Peyer's patch (tissue), 4 donors: Measurements from ENCODE around the gene ARHGAP5.

Source experiments
- POLR2A ChIP-seq, 2 donors: fragments of 450-650 bp; IDR thresholded peaks; one replicate each; pipeline ENCODE4 v1.5.1; 2017; ENCODE audit warnings: antibody characterized with exemption in 2 of 2, mild to moderate bottlenecking in 2 of 2, moderate library complexity in 2 of 2
- TF ChIP-seq, protein P1 (sequence below), 6 experiments: fragments of 450-650 bp in 4 of 6; fragments of 200-600 bp in 2 of 6; sonication (generic) in 1 of 6; IDR thresholded peaks; one replicate each; pipeline ENCODE4 v1.5.1; 2017 to 2019; ENCODE audit warnings: antibody characterized with exemption in 6 of 6, mild to moderate bottlenecking in 3 of 6, moderate library complexity in 1 of 6

GRCh38 chr14:32150392-32150791, 73.3 kb downstream of the ARHGAP5 start:
- TF ChIP-seq, protein P1, sequence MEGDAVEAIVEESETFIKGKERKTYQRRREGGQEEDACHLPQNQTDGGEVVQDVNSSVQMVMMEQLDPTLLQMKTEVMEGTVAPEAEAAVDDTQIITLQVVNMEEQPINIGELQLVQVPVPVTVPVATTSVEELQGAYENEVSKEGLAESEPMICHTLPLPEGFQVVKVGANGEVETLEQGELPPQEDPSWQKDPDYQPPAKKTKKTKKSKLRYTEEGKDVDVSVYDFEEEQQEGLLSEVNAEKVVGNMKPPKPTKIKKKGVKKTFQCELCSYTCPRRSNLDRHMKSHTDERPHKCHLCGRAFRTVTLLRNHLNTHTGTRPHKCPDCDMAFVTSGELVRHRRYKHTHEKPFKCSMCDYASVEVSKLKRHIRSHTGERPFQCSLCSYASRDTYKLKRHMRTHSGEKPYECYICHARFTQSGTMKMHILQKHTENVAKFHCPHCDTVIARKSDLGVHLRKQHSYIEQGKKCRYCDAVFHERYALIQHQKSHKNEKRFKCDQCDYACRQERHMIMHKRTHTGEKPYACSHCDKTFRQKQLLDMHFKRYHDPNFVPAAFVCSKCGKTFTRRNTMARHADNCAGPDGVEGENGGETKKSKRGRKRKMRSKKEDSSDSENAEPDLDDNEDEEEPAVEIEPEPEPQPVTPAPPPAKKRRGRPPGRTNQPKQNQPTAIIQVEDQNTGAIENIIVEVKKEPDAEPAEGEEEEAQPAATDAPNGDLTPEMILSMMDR (IDR thresholded peaks at IDR 0.05), result no peak
- TF ChIP-seq POLR2A (IDR thresholded peaks at IDR 0.05), result no peak
